OCI-M1 (cell line): ENCODE results near the gene LZTR1.

ENCODE experiments used
- DNase-seq: peaks from one replicate; lab custom pipeline; 2025; lab: John Stamatoyannopoulos, UW

The LZTR1 gene

GRCh38 chr22:20980938-20981722 is 967 bp upstream of the LZTR1 start:
- DNase-seq: no peak

- no peak for DNase-seq
These were observed 426 bp downstream of the LZTR1 start for GRCh38 chr22:20982563-20982882.

- DNase-seq: no peak
These were observed 1.1 kb downstream of the LZTR1 start for GRCh38 chr22:20983081-20983771.

GRCh38 chr22:20985720-20986119 is 3.6 kb downstream of the LZTR1 start:
- no peak for DNase-seq

GRCh38 chr22:20986365-20986764 is 4.3 kb downstream of the LZTR1 start:
- DNase-seq: no peak

GRCh38 chr22:20987375-20987774 is 5.3 kb downstream of the LZTR1 start:
- no peak for DNase-seq

- no peak for DNase-seq
These were observed 6.7 kb downstream of the LZTR1 start for GRCh38 chr22:20988573-20989322.

- no peak for DNase-seq
These were observed 7.4 kb downstream of the LZTR1 start for GRCh38 chr22:20989323-20990138.

- no peak for DNase-seq
These were observed 8.4 kb downstream of the LZTR1 start for GRCh38 chr22:20990184-20991180.

- no peak for DNase-seq
These were observed 9.4 kb downstream of the LZTR1 start for GRCh38 chr22:20991252-20992055.

GRCh38 chr22:20992056-20992442 is 10.0 kb downstream of the LZTR1 start:
- no peak for DNase-seq

GRCh38 chr22:20992456-20993303 is 10.6 kb downstream of the LZTR1 start:
- no peak for DNase-seq

- no peak for DNase-seq
These were observed 11.4 kb downstream of the LZTR1 start for GRCh38 chr22:20993304-20994127.

- DNase-seq: no peak
These were observed 12.2 kb downstream of the LZTR1 start for GRCh38 chr22:20994128-20994901.

GRCh38 chr22:20994902-20995241 is 12.8 kb downstream of the LZTR1 start:
- no peak for DNase-seq

- no peak for DNase-seq
These were observed 13.4 kb downstream of the LZTR1 start for GRCh38 chr22:20995329-20996030.

GRCh38 chr22:20996031-20996410 is 13.9 kb downstream of the LZTR1 start:
- no peak for DNase-seq
